AG09319 (cell line): ENCODE results near the gene GALNT1.

Source experiments
- DNase-seq: peaks from one replicate; pipeline ENCODE4 v3.0.0-alpha.2; 2010; ENCODE audit warnings: low read depth; ENCODE audit errors: extremely low read depth
- CTCF ChIP-seq: IDR thresholded peaks from 2 replicates; pipeline ENCODE4 v1.5.1; 2011; ENCODE audit warnings: low read depth, mild to moderate bottlenecking, inconsistent platforms, low read length, moderate library complexity

Gene GALNT1

GRCh38 chr18:35749701-35750100 lies 168.2 kb downstream of the GALNT1 start:
- no peak for DNase-seq
- no peak for TF ChIP-seq CTCF

GRCh38 chr18:35750929-35751328 lies 169.4 kb downstream of the GALNT1 start:
- TF ChIP-seq CTCF, result no peak

GRCh38 chr18:35753306-35753910 lies 171.9 kb downstream of the GALNT1 start:
- DNase-seq, result no peak
- no peak for TF ChIP-seq CTCF

More at GRCh38 chr18:35750929-35751328, 169.4 kb downstream of the GALNT1 start:
- no peak for DNase-seq

- TF ChIP-seq CTCF, result no peak
- DNase-seq, result no peak
Observed at GRCh38 chr18:35754464-35754863, 172.9 kb downstream of the GALNT1 start.

GRCh38 chr18:35755369-35755768 lies 173.8 kb downstream of the GALNT1 start:
- TF ChIP-seq CTCF, result no peak
- no peak for DNase-seq

GRCh38 chr18:35756506-35757117 lies 175.1 kb downstream of the GALNT1 start:
- TF ChIP-seq CTCF, result peak; percentile 72
- DNase-seq, result peak; percentile 16
